Femur (tissue), 1 donor: ENCODE results near the gene FBRS.
"Not testable (repeated sequence)": the region's sequence is repeated elsewhere in the genome, so short reads cannot be mapped to it uniquely, and the experiment has no call there.

ENCODE experiments used
- DNase-seq: peaks from one replicate; pipeline ENCODE4 v3.0.0-alpha.2; 2017

The FBRS gene

GRCh38 chr16:30700491-30700890 lies 42.3 kb downstream of the FBRS start:
- DNase-seq, result no peak

GRCh38 chr16:30700971-30701370 lies 42.7 kb downstream of the FBRS start:
- no peak for DNase-seq

DNA sequence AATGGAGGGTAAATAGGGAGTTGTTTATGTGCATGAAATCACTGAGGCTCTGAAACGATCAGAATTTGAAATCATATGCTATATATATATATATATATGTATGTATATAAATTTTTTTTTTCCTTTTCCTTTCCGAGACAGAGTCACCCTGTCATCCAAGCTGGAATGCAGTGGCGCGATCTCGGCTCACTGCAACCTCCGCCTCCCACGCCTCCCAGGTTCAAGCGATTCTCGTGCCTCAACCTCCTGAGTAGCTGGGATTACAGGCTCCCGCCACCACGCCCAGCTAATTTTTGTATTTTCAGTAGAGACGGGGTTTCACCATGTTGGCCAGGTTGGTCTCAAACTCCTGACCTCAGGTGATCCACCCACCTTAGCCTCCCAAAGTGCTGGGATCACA lies 44.8 kb downstream of the FBRS start:
- DNase-seq, result not testable (repeated sequence)

GRCh38 chr16:30703971-30704370 lies 45.7 kb downstream of the FBRS start:
- DNase-seq, result no peak

GRCh38 chr16:30706046-30706445 lies 47.8 kb downstream of the FBRS start:
- no peak for DNase-seq

- no peak for DNase-seq
These were observed 52.7 kb downstream of the FBRS start for GRCh38 chr16:30710971-30711370.

DNA sequence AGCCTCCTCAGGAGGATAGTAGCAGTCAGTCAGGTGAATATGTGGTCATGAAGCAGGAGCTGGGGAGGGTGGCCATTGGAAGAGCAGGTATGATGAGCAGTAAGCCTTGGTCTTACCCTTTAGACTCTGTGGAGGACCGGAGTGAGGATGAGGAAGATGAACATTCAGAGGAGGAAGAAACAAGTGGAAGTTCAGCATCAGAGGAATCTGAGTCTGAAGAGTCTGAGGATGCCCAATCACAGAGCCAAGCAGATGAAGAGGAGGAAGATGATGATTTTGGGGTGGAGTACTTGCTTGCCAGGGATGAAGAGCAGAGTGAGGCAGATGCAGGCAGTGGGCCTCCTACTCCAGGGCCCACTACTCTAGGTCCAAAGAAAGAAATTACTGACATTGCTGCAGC lies 53.5 kb downstream of the FBRS start:
- no peak for DNase-seq

- no peak for DNase-seq
These were observed 57.7 kb downstream of the FBRS start for GRCh38 chr16:30715750-30716445.

GRCh38 chr16:30720086-30720485 lies 61.9 kb downstream of the FBRS start:
- DNase-seq, result no peak
